ENCODE measurements around the gene AIP. TPM values are rescaled to one million over a fixed set of nuclear protein-coding genes. Genes with fewer than 3 reads are reported as not detected.

The AIP gene
- 81.0 and 124 TPM in 2 replicates for total RNA-seq

GRCh38 chr11:67482827-67483798, at the start of gene AIP:
AIP (plus strand) TSS chr11:67483026; CDS start chr11:67483159, 133 bp downstream.
- peak; percentile 99 for DNase-seq

GRCh38 chr11:67433536-67434394, 49.1 kb upstream of the AIP start:
- DNase-seq: no peak

- no peak for DNase-seq
Measured at GRCh38 chr11:67434395-67434881, 48.4 kb upstream of the AIP start.

GRCh38 chr11:67435031-67435726, 47.6 kb upstream of the AIP start:
- no peak for DNase-seq

- no peak for DNase-seq
Measured at GRCh38 chr11:67435727-67436458, 46.9 kb upstream of the AIP start.

GRCh38 chr11:67436459-67437081, 46.3 kb upstream of the AIP start:
- DNase-seq: no peak

GRCh38 chr11:67437082-67437808, 45.6 kb upstream of the AIP start, which contains the start of gene PTPRCAP:
PTPRCAP (minus strand) TSS chr11:67437682; CDS start chr11:67437619, 63 bp downstream.
- DNase-seq: no peak

GRCh38 chr11:67437809-67438157, 45.0 kb upstream of the AIP start:
- DNase-seq: no peak

- DNase-seq: no peak
Measured at GRCh38 chr11:67438158-67438902, 44.5 kb upstream of the AIP start.

GRCh38 chr11:67439321-67440228, 43.3 kb upstream of the AIP start:
- DNase-seq: peak; percentile 52

- DNase-seq: no peak
Measured at GRCh38 chr11:67440229-67441097, 42.4 kb upstream of the AIP start.

GRCh38 chr11:67441098-67441563, 41.7 kb upstream of the AIP start:
- DNase-seq: no peak

GRCh38 chr11:67441731-67442351, 41.0 kb upstream of the AIP start:
- DNase-seq: no peak

- DNase-seq: peak; percentile 34
Measured at GRCh38 chr11:67442504-67443404, 40.1 kb upstream of the AIP start.

GRCh38 chr11:67445515-67445914, 37.3 kb upstream of the AIP start:
- no peak for DNase-seq

GRCh38 chr11:67448220-67448609, 34.6 kb upstream of the AIP start:
- DNase-seq: no peak

Measured in dermis blood vessel endothelial cell (primary cell).